Tongue (tissue), 2 donors: ENCODE data around the gene AACS. TPM values are rescaled to one million over a fixed set of nuclear protein-coding genes. Genes with fewer than 3 reads are reported as not detected.
"Not testable (repeated sequence)": the region's sequence is repeated elsewhere in the genome, so short reads cannot be mapped to it uniquely, and the experiment has no call there.

Experiments used
- DNase-seq: peaks from one replicate; pipeline ENCODE4 v3.0.0-alpha.2; 2015
- total RNA-seq: library from RNA; depleted of rRNA; stranded (reverse); fragments of >200 nt; gene quantifications from one replicate; pipeline ENCODE4 v1.2.3, GENCODE V29; 2014

Gene AACS
- total RNA-seq, 1 donor from 2014 or later: 35.3 TPM

- DNase-seq: no peak
Measured at GRCh38 chr12:125057708-125058107, 7.5 kb upstream of the AACS start.

- DNase-seq: no peak
Measured at GRCh38 chr12:125061229-125061628, 4.0 kb upstream of the AACS start.

GRCh38 chr12:125063522-125063921 is 1.7 kb upstream of the AACS start:
- DNase-seq: not testable (repeated sequence)

GRCh38 chr12:125064492-125064891 is 743 bp upstream of the AACS start:
- DNase-seq: no peak

GRCh38 chr12:125065919-125066570 is 810 bp downstream of the AACS start:
- DNase-seq: no peak

GRCh38 chr12:125068391-125068790 is 3.2 kb downstream of the AACS start:
- no peak for DNase-seq

- DNase-seq: peak; percentile 93
Measured at GRCh38 chr12:125069616-125070015, 4.4 kb downstream of the AACS start.

- DNase-seq: peak; percentile 67
Measured at GRCh38 chr12:125070112-125070511, 4.9 kb downstream of the AACS start.

- DNase-seq: no peak
Measured at GRCh38 chr12:125070661-125071390, 5.6 kb downstream of the AACS start.

- no peak for DNase-seq
Measured at GRCh38 chr12:125071456-125071855, 6.2 kb downstream of the AACS start.

GRCh38 chr12:125072496-125072895 is 7.3 kb downstream of the AACS start:
- no peak for DNase-seq

- DNase-seq: not testable (repeated sequence)
Measured at GRCh38 chr12:125074294-125074693, 9.1 kb downstream of the AACS start.

- no peak for DNase-seq
Measured at GRCh38 chr12:125076103-125076502, 10.9 kb downstream of the AACS start.

- no peak for DNase-seq
Measured at GRCh38 chr12:125079084-125079483, 13.8 kb downstream of the AACS start.

- no peak for DNase-seq
Measured at GRCh38 chr12:125079648-125080645, 14.7 kb downstream of the AACS start.

- peak; percentile 69 for DNase-seq
Measured at GRCh38 chr12:125081427-125081826, 16.2 kb downstream of the AACS start.

GRCh38 chr12:125083072-125083471 is 17.8 kb downstream of the AACS start:
- no peak for DNase-seq

GRCh38 chr12:125088199-125088598 is 23.0 kb downstream of the AACS start:
- DNase-seq: not testable (repeated sequence)

- DNase-seq: no peak
Measured at GRCh38 chr12:125089083-125089482, 23.8 kb downstream of the AACS start.

- no peak for DNase-seq
Measured at GRCh38 chr12:125089626-125090025, 24.4 kb downstream of the AACS start.

GRCh38 chr12:125090437-125090836 is 25.2 kb downstream of the AACS start:
- DNase-seq: no peak

GRCh38 chr12:125091401-125091800 is 26.2 kb downstream of the AACS start:
- DNase-seq: no peak
